GM23338 (cell line): Measurements from ENCODE around the gene BCAS3.

Experiments
- CTCF ChIP-seq, 2 experiments: fragments of 200-600 bp in 1 of 2; sonication (generic) in 1 of 2; conservative IDR thresholded peaks; 2 replicates each; pipeline versions ENCODE4 v1.5.1 to v1.6.1; 2016 to 2017; ENCODE audit warnings: antibody characterized with exemption in 2 of 2, low read depth in 2 of 2, mild to moderate bottlenecking in 2 of 2, moderate library complexity in 1 of 2
- JUNB ChIP-seq: IDR thresholded peaks from one replicate; pipeline ENCODE4 v1.6.1; 2016; ENCODE audit warnings: antibody characterized with exemption; ENCODE audit not compliant: unreplicated experiment
- POLR2AphosphoS5 ChIP-seq: IDR thresholded peaks from 2 replicates; pipeline ENCODE4 v1.6.1; 2016; ENCODE audit warnings: antibody characterized with exemption, low read depth
- REST ChIP-seq: IDR thresholded peaks from one replicate; pipeline ENCODE4 v1.6.1; 2018; ENCODE audit warnings: antibody characterized with exemption; ENCODE audit not compliant: unreplicated experiment
- STAT1 ChIP-seq: IDR thresholded peaks from one replicate; pipeline ENCODE4 v1.6.1; 2016; ENCODE audit warnings: antibody characterized with exemption; ENCODE audit not compliant: unreplicated experiment
- ZNF114 ChIP-seq: fragments of 250-450 bp; sonication (Bioruptor Pico); IDR thresholded peaks from 2 replicates; pipeline ENCODE4 v1.5.0; 2020; ENCODE audit warnings: mild to moderate bottlenecking, moderate library complexity

DNA sequence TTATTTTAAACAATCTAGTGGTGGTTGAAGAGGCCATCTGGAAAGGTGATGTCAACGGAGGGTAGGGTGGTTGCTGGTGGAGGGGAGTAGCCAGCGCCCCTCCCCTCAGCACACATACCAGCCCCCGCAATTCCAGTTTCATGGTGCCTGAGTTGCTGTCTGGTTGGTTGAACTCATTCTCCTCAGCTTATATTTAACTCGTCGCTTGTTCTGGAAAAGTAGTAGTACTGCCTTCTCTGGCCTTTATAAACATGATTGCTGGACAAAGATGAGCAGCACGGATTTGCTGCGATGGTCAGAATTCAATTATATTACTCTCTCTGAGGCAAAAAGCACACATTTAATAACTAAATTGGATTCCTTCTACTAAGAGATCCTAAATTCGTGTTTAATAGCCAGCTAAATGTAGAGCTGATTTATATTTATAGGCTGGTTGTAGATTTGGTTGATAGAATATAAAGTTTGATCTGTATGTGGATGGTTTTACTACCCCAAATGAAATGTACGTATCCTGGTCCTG is 484.0 kb downstream of the BCAS3 start:
- TF ChIP-seq STAT1 (no peak), JUNB (no peak), CTCF (conservative IDR thresholded peaks at IDR 0.05; ENCODE audit: low read depth in 2 of 2) (no peak), POLR2AphosphoS5 (no peak), ZNF114 (no peak), REST (no peak)
